ENCODE data around the gene ZW10. TPM values are rescaled to one million over a fixed set of nuclear protein-coding genes. Genes with fewer than 3 reads are reported as not detected.

The ZW10 gene
- total RNA-seq, 1 donor from 2014 or later: 15.5 TPM

DNA sequence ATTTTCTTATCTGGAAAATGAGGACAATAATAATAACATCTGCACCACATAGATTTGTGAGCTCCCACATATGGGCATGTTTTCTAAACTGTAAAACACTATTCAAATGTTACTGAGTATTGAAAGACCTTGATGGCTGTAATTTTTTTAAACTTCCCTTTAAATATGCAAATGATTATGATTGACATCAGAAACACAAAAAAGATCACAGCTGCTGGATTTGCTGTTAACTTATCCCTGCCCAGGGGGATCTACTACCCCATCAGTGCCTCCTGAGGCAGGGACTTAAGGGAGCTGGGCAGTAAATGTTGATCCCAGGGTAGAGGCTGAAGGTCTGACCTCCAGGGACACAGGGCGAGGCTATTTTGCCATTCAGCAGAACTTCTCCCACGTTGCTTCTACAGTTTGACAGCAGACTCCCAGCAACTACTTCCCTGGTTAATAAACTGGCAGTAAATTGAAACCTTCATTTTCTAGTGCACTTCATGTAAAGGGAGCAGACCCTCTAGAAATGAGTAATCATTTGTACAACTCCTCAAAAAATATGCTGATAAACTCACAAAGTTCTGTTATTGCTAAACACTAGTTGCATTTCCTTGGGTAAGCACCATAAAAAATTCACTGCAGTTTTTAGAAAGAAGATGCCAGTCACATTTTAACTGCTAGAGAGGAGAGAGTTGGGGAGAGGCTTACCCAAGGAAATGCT lies 87.7 kb downstream of the ZW10 start:
- TF ChIP-seq, protein P1, sequence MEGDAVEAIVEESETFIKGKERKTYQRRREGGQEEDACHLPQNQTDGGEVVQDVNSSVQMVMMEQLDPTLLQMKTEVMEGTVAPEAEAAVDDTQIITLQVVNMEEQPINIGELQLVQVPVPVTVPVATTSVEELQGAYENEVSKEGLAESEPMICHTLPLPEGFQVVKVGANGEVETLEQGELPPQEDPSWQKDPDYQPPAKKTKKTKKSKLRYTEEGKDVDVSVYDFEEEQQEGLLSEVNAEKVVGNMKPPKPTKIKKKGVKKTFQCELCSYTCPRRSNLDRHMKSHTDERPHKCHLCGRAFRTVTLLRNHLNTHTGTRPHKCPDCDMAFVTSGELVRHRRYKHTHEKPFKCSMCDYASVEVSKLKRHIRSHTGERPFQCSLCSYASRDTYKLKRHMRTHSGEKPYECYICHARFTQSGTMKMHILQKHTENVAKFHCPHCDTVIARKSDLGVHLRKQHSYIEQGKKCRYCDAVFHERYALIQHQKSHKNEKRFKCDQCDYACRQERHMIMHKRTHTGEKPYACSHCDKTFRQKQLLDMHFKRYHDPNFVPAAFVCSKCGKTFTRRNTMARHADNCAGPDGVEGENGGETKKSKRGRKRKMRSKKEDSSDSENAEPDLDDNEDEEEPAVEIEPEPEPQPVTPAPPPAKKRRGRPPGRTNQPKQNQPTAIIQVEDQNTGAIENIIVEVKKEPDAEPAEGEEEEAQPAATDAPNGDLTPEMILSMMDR (IDR thresholded peaks at IDR 0.05): no peak
- no peak for DNase-seq
- Mint-ChIP-seq H3K36me3 (ENCODE audit: low read depth) (no peaks in the 10 kb centered on the region), H3K4me3 (no peak overlapping the region), H3K9me3 (no peaks in the 10 kb centered on the region), H3K27ac (no peak overlapping the region), H3K27me3 (no peaks in the 10 kb centered on the region), H3K4me1 (peaks cover 4% of the 10 kb centered on the region)
- ChIA-PET POLR2A (no interaction called here), CTCF (no interaction called here)
- no peak for ATAC-seq (ENCODE audit: low read depth)
- intact Hi-C loops (cut with micrococcal nuclease): no loop called here

DNA sequence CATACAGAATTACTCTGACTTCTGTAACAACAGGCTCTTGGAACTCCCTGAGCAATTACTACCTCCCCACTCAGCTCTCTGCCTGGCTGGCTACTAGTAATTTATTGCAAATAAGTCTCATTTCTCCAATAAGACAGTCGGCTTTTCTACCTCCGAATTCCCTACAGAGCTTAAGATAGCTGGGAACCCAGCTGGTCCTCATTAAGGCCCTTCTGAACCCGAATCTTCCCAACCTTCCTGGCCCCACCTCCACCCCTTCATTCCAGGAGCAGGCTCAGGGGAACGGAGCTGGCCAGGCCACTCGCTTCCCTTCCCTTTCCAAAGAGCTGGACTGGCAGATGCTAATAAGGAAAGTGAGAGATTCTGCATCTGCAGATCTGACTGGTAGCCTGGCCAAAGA lies 89.0 kb downstream of the ZW10 start:
- ATAC-seq (ENCODE audit: low read depth) (no peak), DNase-seq (no peak)
- H3K27ac Mint-ChIP-seq: no peak overlapping the region
- H3K27me3 Mint-ChIP-seq: peaks cover 1% of the 10 kb centered on the region
- H3K4me3 Mint-ChIP-seq: no peak overlapping the region
- H3K9me3 Mint-ChIP-seq: no peaks in the 10 kb centered on the region
- no peaks in the 10 kb centered on the region for H3K36me3 Mint-ChIP-seq (ENCODE audit: low read depth)
- intact Hi-C loops (cut with micrococcal nuclease): no loop called here
- CTCF ChIA-PET: no interaction called here
- peaks cover 4% of the 10 kb centered on the region for H3K4me1 Mint-ChIP-seq
- POLR2A ChIA-PET: no interaction called here
- TF ChIP-seq, protein P1 (IDR thresholded peaks at IDR 0.05): no peak

DNA sequence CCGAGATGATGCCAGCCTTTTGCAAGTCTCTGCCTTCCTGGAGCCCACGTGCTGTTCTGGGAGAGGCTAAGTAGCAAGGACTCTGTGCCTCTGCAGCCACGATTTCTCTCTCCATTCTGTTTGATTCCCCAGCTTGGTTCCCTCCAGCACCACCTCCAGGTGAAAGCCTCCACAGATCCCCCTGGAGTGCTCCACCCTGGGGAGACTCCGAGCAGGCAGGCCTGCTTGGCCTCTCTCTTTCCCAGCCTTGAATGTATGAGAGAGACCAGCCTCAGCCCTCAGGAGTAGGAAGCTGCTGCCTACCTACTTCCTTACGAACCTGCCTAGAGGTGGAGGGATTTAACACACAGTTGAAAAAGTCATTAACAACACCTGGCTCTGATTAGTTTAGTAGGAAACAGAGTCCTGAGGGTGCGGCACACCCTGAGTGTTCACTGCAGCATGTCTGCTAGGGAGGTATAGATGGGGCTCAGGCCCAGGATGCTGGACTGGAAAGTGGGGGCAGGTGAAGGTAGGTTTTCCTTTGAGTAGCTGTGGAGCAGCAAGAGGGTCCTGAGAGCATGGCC lies 89.9 kb downstream of the ZW10 start:
- ChIA-PET POLR2A (no interaction called here), CTCF (no interaction called here)
- H3K27ac Mint-ChIP-seq: no peak overlapping the region
- H3K4me1 Mint-ChIP-seq: peaks cover 4% of the 10 kb centered on the region
- ATAC-seq (ENCODE audit: low read depth) (no peak), DNase-seq (no peak)
- no peak overlapping the region for H3K4me3 Mint-ChIP-seq
- H3K36me3 Mint-ChIP-seq (ENCODE audit: low read depth): no peaks in the 10 kb centered on the region
- intact Hi-C loops (cut with micrococcal nuclease): no loop called here
- H3K9me3 Mint-ChIP-seq: no peaks in the 10 kb centered on the region
- peaks cover 4% of the 10 kb centered on the region for H3K27me3 Mint-ChIP-seq
- TF ChIP-seq, protein P1 (IDR thresholded peaks at IDR 0.05): no peak

Other genes starting within 250 kb of the ZW10 start
- 1.3 and 3.1 TPM in 2 replicates for gene TMPRSS5, start 67.4 kb downstream of the ZW10 start, total RNA-seq
- not detected in 2 replicates for gene CLDN25, start 6.1 kb upstream of the ZW10 start, total RNA-seq
- gene USP28, start 101.9 kb upstream of the ZW10 start, total RNA-seq: 39.6 and 49.6 TPM in 2 replicates
- gene HTR3B, start 131.1 kb upstream of the ZW10 start, total RNA-seq: 0.10 and 0.22 TPM in 2 replicates
- gene HTR3A, start 201.4 kb upstream of the ZW10 start, total RNA-seq: 15.3 and 15.6 TPM in 2 replicates

All from activated B cell treated with CpG ODN at 0.5 μM for 24 hours (primary cell).